T-helper 17 cell (primary cell): ENCODE measurements around the gene SLC11A1. TPM values are rescaled to one million over a fixed set of nuclear protein-coding genes. Genes with fewer than 3 reads are reported as not detected.
A peak's percentile ranks its signal among the peaks of the same experiment; 100 is the strongest.

ENCODE experiments used
- ATAC-seq: fragments of 150-1000 bp; cut with Tn5 transposase; 2 replicates; pipeline ENCODE4 v1.10.0; 2021; ENCODE audit warnings: mild to moderate bottlenecking, moderate library complexity
- DNase-seq, 3 donors: peaks; one replicate each; pipeline versions ENCODE4 v3.0.0 to v3.0.0-alpha.2; 2020 to 2021
- H3K9me3 ChIP-seq: one replicate; pipeline ENCODE4 v1.7.0; 2013; ENCODE audit warnings: low read length, mild to moderate bottlenecking; ENCODE audit not compliant: control insufficient read depth, poor library complexity, severe bottlenecking
- H3K27ac Mint-ChIP-seq: one replicate; pipeline ENCODE4 v1.8.0; 2022; ENCODE audit warnings: mild to moderate bottlenecking, moderate library complexity, mixed read lengths
- H3K27me3 Mint-ChIP-seq: one replicate; pipeline ENCODE4 v1.8.0; 2022; ENCODE audit warnings: mixed read lengths
- H3K36me3 Mint-ChIP-seq: one replicate; pipeline ENCODE4 v1.8.0; 2022; ENCODE audit warnings: low read depth, mixed read lengths
- H3K4me1 Mint-ChIP-seq: one replicate; pipeline ENCODE4 v1.8.0; 2022; ENCODE audit warnings: mild to moderate bottlenecking, mixed read lengths
- H3K4me3 Mint-ChIP-seq: one replicate; pipeline ENCODE4 v1.8.0; 2022; ENCODE audit warnings: mild to moderate bottlenecking, moderate library complexity, mixed read lengths
- total RNA-seq, 4 donors: library from RNA in 2 of 4; stranded (reverse) in 2 of 4; gene quantifications; one replicate each; pipeline ENCODE4 v1.2.3 and lab custom pipeline; 2022 to 2026

The SLC11A1 gene
- total RNA-seq, 2 donors from 2014 or later, result 2.7 to 23.9 TPM

GRCh38 chr2:218392459-218392858 is 10.4 kb downstream of the SLC11A1 start:
- DNase-seq, result no peak
- Mint-ChIP-seq H3K4me1 (peaks cover 21% of the 10 kb centered on the region), H3K27me3 (no peaks in the 10 kb centered on the region), H3K27ac (no peak overlapping the region), H3K4me3 (no peak overlapping the region), H3K36me3 (no peaks in the 10 kb centered on the region)
- ATAC-seq, result no peak
- H3K9me3 ChIP-seq, result no peaks in the 10 kb centered on the region

- ATAC-seq (no peak), DNase-seq (no peak)
- Mint-ChIP-seq H3K27ac (no peak overlapping the region), H3K4me3 (no peak overlapping the region), H3K27me3 (no peaks in the 10 kb centered on the region), H3K36me3 (no peaks in the 10 kb centered on the region), H3K4me1 (peaks cover 26% of the 10 kb centered on the region)
- no peaks in the 10 kb centered on the region for H3K9me3 ChIP-seq
These were observed 10.9 kb downstream of the SLC11A1 start for GRCh38 chr2:218392891-218393462.

GRCh38 chr2:218393750-218394290 is 11.7 kb downstream of the SLC11A1 start:
- Mint-ChIP-seq H3K4me3 (no peak overlapping the region), H3K27me3 (no peaks in the 10 kb centered on the region), H3K4me1 (peaks cover 31% of the 10 kb centered on the region), H3K27ac (no peak overlapping the region), H3K36me3 (no peaks in the 10 kb centered on the region)
- no peaks in the 10 kb centered on the region for H3K9me3 ChIP-seq
- no peak for ATAC-seq
- DNase-seq, result no peak

GRCh38 chr2:218394298-218395089 is 12.4 kb downstream of the SLC11A1 start:
- DNase-seq, result no peak
- Mint-ChIP-seq H3K36me3 (no peaks in the 10 kb centered on the region), H3K27ac (no peak overlapping the region), H3K4me1 (peaks cover 31% of the 10 kb centered on the region), H3K27me3 (no peaks in the 10 kb centered on the region), H3K4me3 (no peak overlapping the region)
- no peaks in the 10 kb centered on the region for H3K9me3 ChIP-seq
- ATAC-seq, result no peak

GRCh38 chr2:218395090-218395444 is 13.0 kb downstream of the SLC11A1 start:
- H3K36me3 Mint-ChIP-seq, result peaks cover under 1% of the 10 kb centered on the region
- no peaks in the 10 kb centered on the region for H3K9me3 ChIP-seq
- no peak overlapping the region for H3K4me3 Mint-ChIP-seq
- no peak overlapping the region for H3K27ac Mint-ChIP-seq
- peaks cover 31% of the 10 kb centered on the region for H3K4me1 Mint-ChIP-seq
- DNase-seq (no peak), ATAC-seq (no peak)
- no peaks in the 10 kb centered on the region for H3K27me3 Mint-ChIP-seq

- no peak for DNase-seq
These were observed 13.4 kb downstream of the SLC11A1 start for GRCh38 chr2:218395456-218395825.

GRCh38 chr2:218395826-218396687 is 14.0 kb downstream of the SLC11A1 start:
- Mint-ChIP-seq H3K4me1 (peaks cover 34% of the 10 kb centered on the region), H3K27ac (peak overlapping the region; percentile 97), H3K36me3 (peaks cover 2% of the 10 kb centered on the region), H3K27me3 (no peaks in the 10 kb centered on the region), H3K4me3 (peak overlapping the region; percentile 95)
- no peaks in the 10 kb centered on the region for H3K9me3 ChIP-seq
- ATAC-seq, result peak; percentile 78
- DNase-seq, result peak; percentile 90 to 93 (median 91)

More at GRCh38 chr2:218395456-218395825, 13.4 kb downstream of the SLC11A1 start:
- peak overlapping the region; percentile 97 for H3K27ac Mint-ChIP-seq
- H3K4me3 Mint-ChIP-seq, result peak overlapping the region; percentile 63
- peaks cover 2% of the 10 kb centered on the region for H3K36me3 Mint-ChIP-seq
- peaks cover 34% of the 10 kb centered on the region for H3K4me1 Mint-ChIP-seq
- ATAC-seq, result no peak
- no peaks in the 10 kb centered on the region for H3K27me3 Mint-ChIP-seq
- H3K9me3 ChIP-seq, result no peaks in the 10 kb centered on the region

GRCh38 chr2:218396688-218397462 is 14.8 kb downstream of the SLC11A1 start:
- Mint-ChIP-seq H3K36me3 (peaks cover 2% of the 10 kb centered on the region), H3K4me3 (peak overlapping the region; percentile 95), H3K27me3 (no peaks in the 10 kb centered on the region), H3K27ac (peak overlapping the region; percentile 97), H3K4me1 (peaks cover 38% of the 10 kb centered on the region)
- H3K9me3 ChIP-seq, result no peaks in the 10 kb centered on the region
- peak; percentile 51 to 67 (median 56) for DNase-seq
- ATAC-seq, result peak; percentile 17

- ATAC-seq (no peak), DNase-seq (no peak)
- Mint-ChIP-seq H3K4me3 (peak overlapping the region; percentile 95), H3K36me3 (peaks cover 2% of the 10 kb centered on the region), H3K4me1 (peaks cover 41% of the 10 kb centered on the region), H3K27me3 (no peaks in the 10 kb centered on the region), H3K27ac (peak overlapping the region; percentile 97)
- no peaks in the 10 kb centered on the region for H3K9me3 ChIP-seq
These were observed 15.4 kb downstream of the SLC11A1 start for GRCh38 chr2:218397463-218397819.

- peaks cover 2% of the 10 kb centered on the region for H3K36me3 Mint-ChIP-seq
- peak overlapping the region; percentile 95 for H3K4me3 Mint-ChIP-seq
- H3K27ac Mint-ChIP-seq, result peak overlapping the region; percentile 97
- H3K9me3 ChIP-seq, result no peaks in the 10 kb centered on the region
- ATAC-seq (no peak), DNase-seq (peak in 2 of 3 donors; percentile 46 to 52)
- H3K27me3 Mint-ChIP-seq, result no peaks in the 10 kb centered on the region
- peaks cover 43% of the 10 kb centered on the region for H3K4me1 Mint-ChIP-seq
These were observed 15.9 kb downstream of the SLC11A1 start for GRCh38 chr2:218397820-218398436.

GRCh38 chr2:218398437-218399390 is 16.6 kb downstream of the SLC11A1 start:
- no peaks in the 10 kb centered on the region for H3K27me3 Mint-ChIP-seq
- peak overlapping the region; percentile 95 for H3K4me3 Mint-ChIP-seq
- H3K4me1 Mint-ChIP-seq, result peaks cover 47% of the 10 kb centered on the region
- peaks cover 2% of the 10 kb centered on the region for H3K36me3 Mint-ChIP-seq
- peak overlapping the region; percentile 97 for H3K27ac Mint-ChIP-seq
- DNase-seq (peak; percentile 50 to 58 (median 54)), ATAC-seq (peak; percentile 9)
- no peaks in the 10 kb centered on the region for H3K9me3 ChIP-seq
